Psoas muscle (tissue), 8 donors: ENCODE results near the gene CDK6. TPM values are rescaled to one million over a fixed set of nuclear protein-coding genes. Genes with fewer than 3 reads are reported as not detected.

ENCODE experiments used
- ATAC-seq, 4 donors: fragments of 200-7000 bp; cut with Tn5 transposase; one replicate each; pipeline ENCODE4 v1.9.1; 2020; ENCODE audit warnings: moderate library complexity in 3 of 4, mild to moderate bottlenecking in 2 of 4
- DNase-seq, 2 donors: peaks; one replicate each; pipeline ENCODE4 v3.0.0-alpha.2; 2020
- H3K27ac ChIP-seq: fragments of 200-600 bp; one replicate; pipeline ENCODE4 v1.8.0; 2022
- H3K27me3 ChIP-seq, 3 donors: fragments of 200-600 bp in 1 of 3; one replicate each; pipeline versions ENCODE4 v1.6.1 to v1.8.0; 2013 to 2022; ENCODE audit warnings: low read length in 2 of 3, mild to moderate bottlenecking in 2 of 3, moderate library complexity in 1 of 3; ENCODE audit not compliant: insufficient read depth in 3 of 3
- H3K36me3 ChIP-seq, 2 donors: fragments of 200-600 bp in 1 of 2; one replicate each; pipeline versions ENCODE4 v1.6.1 to v1.8.0; 2013 to 2022; ENCODE audit warnings: low read depth in 1 of 2, mild to moderate bottlenecking in 1 of 2, moderate library complexity in 1 of 2; ENCODE audit not compliant: insufficient read depth in 1 of 2
- H3K4me1 ChIP-seq: fragments of 200-600 bp; one replicate; pipeline ENCODE4 v1.8.0; 2022
- H3K4me3 ChIP-seq: fragments of 200-600 bp; one replicate; pipeline ENCODE4 v1.8.0; 2022; ENCODE audit warnings: mild to moderate bottlenecking
- H3K9me3 ChIP-seq: fragments of 200-600 bp; one replicate; pipeline ENCODE4 v1.8.0; 2022
- WGBS, 3 donors: extraction: QIAGEN DNeasy Blood & Tissue Kit; methylation state at CpG; one replicate each; pipeline versions ENCODE4 v1.1.6 to v1.1.7; 2013; 5-methylcytosine and 5-hydroxymethylcytosine counted together
- intact Hi-C, 2 donors: fragments of 100-400 bp; cut with DNase I; formaldehyde crosslinking; loops; one replicate each; pipeline versions ENCODE4 v1.11.0 to v1.14.2; 2022
- polyA plus RNA-seq, 3 donors: library from polyadenylated mRNA; stranded (reverse); fragments of 200-250 nt; gene quantifications; one replicate each; pipeline ENCODE4 v1.2.3, GENCODE V29; 2013
- total RNA-seq, 4 donors: library from RNA; stranded (reverse); fragmentation: NEBNext Ultra II Directional in 2 of 4; extraction: Animal tissue kit (Norgen Biotek cat#: 25700) in 2 of 4; gene quantifications; one replicate each; pipeline versions ENCODE4 v1.2.1 to v1.2.4, GENCODE V29; 2021 to 2023
- TF ChIP-seq, protein P1 (sequence below): fragments of 200-600 bp; IDR thresholded peaks from one replicate; pipeline ENCODE4 v1.8.0; 2022; ENCODE audit warnings: antibody characterized with exemption
- donor health status: healthy with polysubstance abuse.
- donor health status: DM: no; HTN: no; CAD: no; lungs with moderate emphysema.
- donor health status: Bipolar disorder and iron deficiency.
- donor health status: healthy.
- donor health status: DM: yes; HTN: yes; CAD: no.
- donor health status: DM: no; HTN: no; CAD: no.
- donor health status: DM: no; HTN: no; CAD: no.
- donor health status: DM: yes; HTN: yes; CAD: no.

CDK6 gene
- total and polyA plus RNA-seq, 7 donors: 0.39 to 8.0 (median 3.2) TPM

DNA sequence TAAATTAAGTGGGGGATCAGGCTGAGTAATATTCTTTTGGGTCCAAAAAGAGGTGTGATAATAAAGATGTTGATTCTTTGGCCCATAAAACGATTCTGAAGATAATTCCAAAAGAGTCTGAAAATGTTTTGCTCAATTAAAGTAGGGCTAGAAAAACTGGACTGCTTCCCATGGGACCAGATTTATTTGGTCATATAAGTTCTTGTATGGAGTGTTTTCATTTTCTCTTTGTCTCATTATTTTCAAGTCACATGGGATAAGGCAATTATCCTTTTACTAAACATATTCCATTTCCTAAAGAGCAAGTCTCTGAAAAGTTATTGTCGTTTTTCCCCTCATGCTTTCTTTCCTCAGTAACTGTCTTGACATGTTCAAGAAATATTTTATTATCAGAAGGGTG is 41.5 kb downstream of the CDK6 start:
- Histone ChIP-seq H3K27ac (no peak overlapping the region), H3K4me3 (no peak overlapping the region), H3K27me3 (no peaks in the 10 kb centered on the region), H3K36me3 (no peaks in the 10 kb centered on the region), H3K4me1 (no peaks in the 10 kb centered on the region), H3K9me3 (no peaks in the 10 kb centered on the region)
- ATAC-seq (no peak), DNase-seq (no peak)
- intact Hi-C loops: no loop called here
- WGBS, 3 donors: 15 to 30% (median 24%) methylated on average over 2 of the region's 2 CpGs
- TF ChIP-seq, protein P1, sequence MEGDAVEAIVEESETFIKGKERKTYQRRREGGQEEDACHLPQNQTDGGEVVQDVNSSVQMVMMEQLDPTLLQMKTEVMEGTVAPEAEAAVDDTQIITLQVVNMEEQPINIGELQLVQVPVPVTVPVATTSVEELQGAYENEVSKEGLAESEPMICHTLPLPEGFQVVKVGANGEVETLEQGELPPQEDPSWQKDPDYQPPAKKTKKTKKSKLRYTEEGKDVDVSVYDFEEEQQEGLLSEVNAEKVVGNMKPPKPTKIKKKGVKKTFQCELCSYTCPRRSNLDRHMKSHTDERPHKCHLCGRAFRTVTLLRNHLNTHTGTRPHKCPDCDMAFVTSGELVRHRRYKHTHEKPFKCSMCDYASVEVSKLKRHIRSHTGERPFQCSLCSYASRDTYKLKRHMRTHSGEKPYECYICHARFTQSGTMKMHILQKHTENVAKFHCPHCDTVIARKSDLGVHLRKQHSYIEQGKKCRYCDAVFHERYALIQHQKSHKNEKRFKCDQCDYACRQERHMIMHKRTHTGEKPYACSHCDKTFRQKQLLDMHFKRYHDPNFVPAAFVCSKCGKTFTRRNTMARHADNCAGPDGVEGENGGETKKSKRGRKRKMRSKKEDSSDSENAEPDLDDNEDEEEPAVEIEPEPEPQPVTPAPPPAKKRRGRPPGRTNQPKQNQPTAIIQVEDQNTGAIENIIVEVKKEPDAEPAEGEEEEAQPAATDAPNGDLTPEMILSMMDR: no peak

DNA sequence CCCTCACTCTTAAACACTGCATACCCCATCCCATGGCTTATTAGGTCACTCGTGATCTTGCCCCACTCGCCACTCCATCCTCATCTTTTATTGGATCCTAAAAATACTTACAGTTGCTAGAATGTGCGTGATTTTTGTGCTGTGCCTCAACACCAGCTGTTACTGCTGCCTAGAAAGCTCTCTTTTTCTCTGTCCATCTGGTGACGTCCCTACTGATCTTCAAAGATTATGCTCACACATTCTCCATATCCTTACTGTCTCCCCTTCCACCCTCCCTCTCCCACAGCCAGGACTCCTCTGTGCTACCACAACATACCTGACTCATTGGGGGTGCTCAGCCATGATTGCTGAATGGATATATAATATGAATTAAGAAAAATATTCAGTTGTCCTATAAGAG is 42.0 kb downstream of the CDK6 start:
- Histone ChIP-seq H3K27me3 (no peaks in the 10 kb centered on the region), H3K27ac (no peak overlapping the region), H3K4me3 (no peak overlapping the region), H3K36me3 (no peaks in the 10 kb centered on the region), H3K9me3 (no peaks in the 10 kb centered on the region), H3K4me1 (no peaks in the 10 kb centered on the region)
- no peak for DNase-seq
- intact Hi-C loops: no loop called here
- TF ChIP-seq, protein P1: no peak
- whole genome bisulfite sequencing, 3 donors: 42 to 66% (median 43%) methylated on average over 4 of the region's 4 CpGs
- ATAC-seq: no peak

DNA sequence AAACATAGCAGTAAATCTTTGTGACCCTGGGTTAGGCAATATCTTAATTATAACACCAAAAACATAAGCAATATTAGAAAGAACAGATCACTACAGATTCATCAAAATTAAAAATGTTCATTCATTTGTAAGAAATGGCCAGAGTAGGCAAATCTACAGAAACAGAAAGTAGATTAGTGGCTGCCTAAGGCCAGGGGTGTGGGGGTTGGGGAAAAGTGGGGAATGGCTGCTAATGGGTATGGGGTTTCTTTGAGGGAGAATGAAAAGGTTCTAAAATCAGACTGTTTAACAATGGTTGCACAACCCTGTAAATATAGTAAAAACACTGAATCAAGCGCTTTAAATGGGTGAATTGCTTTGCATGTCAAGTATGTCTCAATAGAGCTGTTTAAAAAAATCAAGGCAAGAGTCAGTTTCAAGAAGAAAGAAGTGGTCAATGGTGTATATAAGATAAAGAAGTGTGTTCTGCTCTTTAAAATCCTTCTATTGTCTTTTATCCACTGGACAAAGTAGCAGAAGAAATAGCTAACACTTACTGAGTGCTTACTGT is 42.6 kb downstream of the CDK6 start:
- ATAC-seq (no peak), DNase-seq (no peak)
- H3K27me3 ChIP-seq: no peaks in the 10 kb centered on the region
- WGBS, 3 donors: 90 to 100% (median 97%) methylated on average over 1 of the region's 1 CpG
- no peak overlapping the region for H3K27ac ChIP-seq
- no peak overlapping the region for H3K4me3 ChIP-seq
- TF ChIP-seq, protein P1: no peak
- intact Hi-C loops: no loop called here
- peaks cover 3% of the 10 kb centered on the region for H3K9me3 ChIP-seq
- H3K36me3 ChIP-seq: no peaks in the 10 kb centered on the region
- H3K4me1 ChIP-seq: no peaks in the 10 kb centered on the region

DNA sequence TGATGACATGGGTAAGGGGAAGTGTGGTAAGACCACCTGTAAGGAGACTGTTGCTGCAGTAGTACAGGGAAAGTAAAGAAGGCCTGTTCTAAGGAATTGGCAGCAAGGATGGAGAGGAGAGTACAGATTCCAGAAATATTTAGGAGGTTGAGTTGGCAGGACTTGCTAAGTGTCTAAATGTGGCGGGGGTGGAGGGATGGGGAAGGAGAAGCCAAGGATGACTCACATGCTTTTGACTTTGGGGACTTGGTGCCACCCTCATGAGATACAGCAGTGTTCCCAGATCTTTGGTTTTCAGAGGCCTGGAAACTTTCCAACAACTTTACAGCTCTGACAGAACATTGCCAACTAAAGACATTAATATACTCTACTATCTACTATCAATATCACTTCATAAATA is 45.4 kb downstream of the CDK6 start:
- intact Hi-C loops: no loop called here
- no peak for ATAC-seq
- Histone ChIP-seq H3K4me1 (no peaks in the 10 kb centered on the region), H3K9me3 (peaks cover 8% of the 10 kb centered on the region), H3K4me3 (no peak overlapping the region), H3K27me3 (no peaks in the 10 kb centered on the region), H3K36me3 (no peaks in the 10 kb centered on the region), H3K27ac (no peak overlapping the region)
- DNase-seq: no peak
- TF ChIP-seq, protein P1: no peak
- WGBS, 3 donors: 80 to 95% (median 86%) methylated on average over 1 of the region's 1 CpG

DNA sequence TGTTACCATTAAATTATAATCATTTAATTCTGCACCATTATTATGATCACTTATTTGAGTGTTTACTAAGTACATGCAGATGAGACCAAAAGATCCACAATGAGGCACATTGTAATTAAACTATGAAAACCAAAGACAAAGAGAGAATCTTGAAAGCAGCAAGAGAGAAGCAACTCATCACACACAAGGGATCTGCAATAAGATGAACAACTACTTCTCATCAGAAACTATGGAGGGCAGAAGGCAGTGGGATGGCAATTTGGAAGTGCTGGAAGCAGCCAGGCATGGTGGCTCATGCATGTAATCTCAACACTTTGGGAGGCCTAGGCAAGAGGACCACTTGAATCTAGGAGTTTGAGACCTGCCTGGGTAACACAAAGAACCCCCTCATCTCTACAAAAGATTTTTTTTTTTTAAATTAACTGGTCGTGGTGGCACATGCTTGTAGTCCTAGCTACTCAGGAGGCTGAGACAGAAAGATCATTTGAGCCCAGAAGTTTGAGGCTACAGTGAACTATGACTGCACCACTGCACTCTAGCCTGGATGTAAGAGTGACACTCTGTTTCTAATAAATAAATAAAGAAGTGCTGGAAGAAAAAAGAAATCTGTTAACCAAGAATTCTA is 47.7 kb downstream of the CDK6 start:
- WGBS, 3 donors: 95 to 100% (median 97%) methylated on average over 1 of the region's 1 CpG
- no peaks in the 10 kb centered on the region for H3K27me3 ChIP-seq
- DNase-seq: no peak
- H3K27ac ChIP-seq: no peak overlapping the region
- intact Hi-C loops: no loop called here
- no peaks in the 10 kb centered on the region for H3K36me3 ChIP-seq
- H3K9me3 ChIP-seq: peaks cover 8% of the 10 kb centered on the region
- ATAC-seq: no peak
- TF ChIP-seq, protein P1: no peak
- H3K4me3 ChIP-seq: no peak overlapping the region
- no peaks in the 10 kb centered on the region for H3K4me1 ChIP-seq
